C4-2B (cell line): ENCODE measurements around the gene ZP2.

ENCODE experiments used
- ZFX ChIP-seq: fragments of 450-650 bp; IDR thresholded peaks from 2 replicates; pipeline ENCODE4 v1.6.1; 2017
- TF ChIP-seq, protein P1 (sequence below): fragments of 450-650 bp; conservative IDR thresholded peaks from 2 replicates; pipeline ENCODE4 v1.5.1; 2017; ENCODE audit warnings: mild to moderate bottlenecking

GRCh38 chr16:21218153-21218552, 6.8 kb upstream of the ZP2 start:
- TF ChIP-seq, protein P1, sequence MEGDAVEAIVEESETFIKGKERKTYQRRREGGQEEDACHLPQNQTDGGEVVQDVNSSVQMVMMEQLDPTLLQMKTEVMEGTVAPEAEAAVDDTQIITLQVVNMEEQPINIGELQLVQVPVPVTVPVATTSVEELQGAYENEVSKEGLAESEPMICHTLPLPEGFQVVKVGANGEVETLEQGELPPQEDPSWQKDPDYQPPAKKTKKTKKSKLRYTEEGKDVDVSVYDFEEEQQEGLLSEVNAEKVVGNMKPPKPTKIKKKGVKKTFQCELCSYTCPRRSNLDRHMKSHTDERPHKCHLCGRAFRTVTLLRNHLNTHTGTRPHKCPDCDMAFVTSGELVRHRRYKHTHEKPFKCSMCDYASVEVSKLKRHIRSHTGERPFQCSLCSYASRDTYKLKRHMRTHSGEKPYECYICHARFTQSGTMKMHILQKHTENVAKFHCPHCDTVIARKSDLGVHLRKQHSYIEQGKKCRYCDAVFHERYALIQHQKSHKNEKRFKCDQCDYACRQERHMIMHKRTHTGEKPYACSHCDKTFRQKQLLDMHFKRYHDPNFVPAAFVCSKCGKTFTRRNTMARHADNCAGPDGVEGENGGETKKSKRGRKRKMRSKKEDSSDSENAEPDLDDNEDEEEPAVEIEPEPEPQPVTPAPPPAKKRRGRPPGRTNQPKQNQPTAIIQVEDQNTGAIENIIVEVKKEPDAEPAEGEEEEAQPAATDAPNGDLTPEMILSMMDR, result no peak
- no peak for TF ChIP-seq ZFX
